CD4-positive, alpha-beta T cell treated with Interleukin-6 at 100 ng/mL for 8 hours (primary cell): ENCODE measurements around the gene GSG1L.
"Not testable (repeated sequence)": the region's sequence is repeated elsewhere in the genome, so short reads cannot be mapped to it uniquely, and the experiment has no call there.

Experiments used
- DNase-seq: peaks from one replicate; pipeline ENCODE4 v3.0.0-alpha.2; 2020; ENCODE audit warnings: mixed read lengths, low spot score

GSG1L gene

DNA sequence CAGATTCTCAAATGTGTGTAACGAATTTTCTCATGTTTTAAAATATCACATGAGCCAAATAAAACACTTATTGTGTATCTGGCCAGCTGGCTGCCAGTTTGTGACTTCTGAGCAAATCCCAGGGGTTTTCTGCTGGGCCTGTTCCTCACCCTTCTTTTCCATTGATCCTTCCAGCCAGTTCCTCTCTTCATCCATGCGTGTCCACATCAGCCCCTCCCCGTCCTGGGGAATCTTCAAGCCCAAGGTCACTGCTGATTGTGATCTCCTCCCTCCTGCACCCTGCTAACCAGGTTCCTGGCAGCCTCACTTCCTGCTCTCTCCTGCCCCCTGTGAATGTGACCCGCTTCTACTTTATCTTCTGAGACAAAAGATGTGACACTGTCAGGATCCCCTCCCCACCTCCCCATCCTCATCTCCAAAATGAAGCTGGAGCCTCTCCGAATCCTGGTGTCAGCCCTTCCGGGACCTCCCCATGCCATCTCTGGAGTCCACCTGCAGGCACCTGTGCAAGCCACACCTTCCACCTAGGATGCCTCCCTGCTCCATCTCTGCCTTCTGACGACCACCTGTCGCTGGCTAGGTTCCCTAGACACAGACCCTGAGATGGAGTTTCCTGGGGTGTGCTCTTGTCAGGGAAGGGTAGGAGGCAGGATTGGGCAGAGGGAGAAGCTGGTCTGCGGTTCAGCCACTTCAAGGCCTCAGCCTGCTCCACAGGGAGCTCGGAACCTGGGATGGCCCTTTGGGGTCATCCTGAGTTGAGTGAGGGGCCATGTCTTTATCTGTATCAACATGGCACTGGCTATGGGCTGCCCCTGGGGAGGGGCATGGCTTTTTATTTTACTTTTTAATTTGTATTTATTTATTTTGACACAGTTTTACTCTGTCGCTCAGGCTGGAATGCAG lies 308.5 kb downstream of the GSG1L start:
- DNase-seq, result no peak

DNA sequence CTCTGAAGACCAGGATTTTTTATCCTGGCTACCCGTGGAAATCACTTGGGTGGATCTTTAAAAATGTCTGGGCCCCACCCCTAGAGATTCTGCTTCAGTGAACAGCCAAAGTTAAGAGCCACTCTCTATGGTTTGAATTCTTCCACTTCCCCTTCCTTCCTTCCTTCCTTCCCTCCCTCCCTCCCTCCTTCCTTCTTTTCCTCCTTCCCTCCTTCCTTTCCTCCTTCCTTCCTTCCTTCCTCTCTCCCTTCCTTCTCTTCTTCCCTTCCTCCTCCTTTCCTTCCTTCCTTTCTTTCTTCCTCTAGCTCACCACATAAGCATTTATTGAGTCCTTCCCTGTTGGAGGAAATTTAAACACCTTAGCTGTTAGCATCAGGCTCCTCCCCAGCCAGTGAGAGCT lies 310.0 kb downstream of the GSG1L start:
- DNase-seq, result no peak

DNA sequence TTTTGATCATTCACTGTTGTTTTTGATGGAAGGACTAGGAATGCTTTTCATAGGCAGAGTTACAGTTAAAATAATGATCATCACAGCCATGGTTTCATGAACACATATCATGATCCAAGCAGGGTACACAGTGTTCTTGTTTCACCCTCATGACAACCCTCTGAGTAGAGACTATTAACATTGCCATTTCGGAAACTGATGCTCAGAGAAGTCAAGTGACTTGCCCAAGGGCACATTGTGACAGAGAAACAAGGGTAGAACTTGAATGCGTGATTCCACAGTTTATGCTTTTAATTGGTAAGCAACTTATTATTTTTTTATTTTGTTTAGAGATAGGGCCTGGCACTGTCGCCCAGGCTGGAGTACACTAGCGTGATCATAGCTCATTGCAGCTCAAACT lies 311.3 kb downstream of the GSG1L start:
- no peak for DNase-seq

DNA sequence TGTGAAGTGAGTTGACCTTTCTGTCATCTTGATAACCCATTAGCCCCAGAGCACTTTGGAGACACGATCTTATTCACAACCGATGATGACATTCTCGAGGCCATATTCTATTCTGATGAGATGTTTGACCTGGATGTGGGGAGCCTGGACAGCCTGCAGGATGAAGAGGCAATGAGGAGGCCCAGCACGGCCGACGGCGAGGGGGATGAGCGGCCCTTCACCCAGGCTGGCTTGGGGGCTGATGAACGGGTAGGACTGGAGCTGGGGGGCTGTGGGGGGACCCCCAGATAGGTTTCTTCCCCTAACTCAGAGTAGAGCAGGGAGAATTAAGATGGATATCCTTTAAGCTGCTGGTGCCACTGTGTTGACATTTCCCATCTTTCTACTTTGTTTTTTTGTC lies 311.8 kb downstream of the GSG1L start:
- no peak for DNase-seq

DNA sequence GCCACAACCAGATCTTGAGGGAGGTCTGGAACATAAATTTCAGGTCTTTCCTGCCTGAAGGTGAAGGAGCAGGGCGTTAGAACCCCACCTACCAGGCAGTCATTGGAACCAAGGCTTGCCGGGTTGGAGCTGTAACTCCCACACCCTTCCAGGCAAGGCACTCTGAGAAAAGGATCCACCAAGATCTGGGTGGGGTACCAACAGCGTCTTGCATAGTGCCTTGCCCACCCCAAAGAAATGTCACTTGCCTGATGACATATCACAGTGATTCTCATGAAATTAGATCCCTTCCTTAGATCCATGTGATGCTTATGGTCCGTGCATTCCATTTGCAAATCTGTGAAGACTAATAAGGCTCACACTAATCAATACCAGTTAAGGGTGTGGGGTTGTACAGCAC lies 312.3 kb downstream of the GSG1L start:
- DNase-seq, result no peak

DNA sequence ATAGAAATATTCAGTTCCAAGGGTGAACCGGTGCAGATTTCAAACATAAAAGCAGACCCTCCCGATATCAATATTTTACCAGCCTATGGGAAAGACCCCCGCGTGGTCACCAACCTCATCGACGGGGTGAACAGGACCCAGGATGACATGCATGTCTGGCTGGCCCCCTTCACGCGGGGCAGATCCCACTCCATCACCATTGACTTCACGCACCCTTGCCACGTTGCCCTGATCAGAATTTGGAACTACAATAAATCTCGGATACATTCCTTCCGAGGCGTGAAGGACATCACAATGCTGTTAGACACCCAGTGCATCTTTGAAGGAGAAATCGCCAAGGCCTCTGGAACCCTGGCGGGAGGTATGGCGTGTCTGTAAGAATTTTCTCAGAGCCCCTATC lies 313.6 kb downstream of the GSG1L start:
- DNase-seq, result no peak

DNA sequence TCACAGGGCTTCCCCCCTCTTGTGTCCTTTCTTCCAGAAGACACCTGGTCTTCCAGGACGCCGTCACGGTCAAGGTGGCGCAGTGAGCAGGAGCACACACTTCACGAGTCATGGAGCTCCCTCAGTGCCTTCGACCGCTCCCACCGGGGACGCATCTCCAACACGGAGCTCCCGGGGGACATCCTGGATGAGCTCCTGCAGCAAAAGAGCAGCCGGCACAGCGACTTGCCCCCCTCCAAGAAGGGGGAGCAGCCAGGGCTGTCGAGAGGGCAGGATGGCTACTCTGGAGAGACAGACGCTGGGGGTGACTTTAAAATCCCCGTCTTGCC lies 314.0 kb downstream of the GSG1L start:
- no peak for DNase-seq

DNA sequence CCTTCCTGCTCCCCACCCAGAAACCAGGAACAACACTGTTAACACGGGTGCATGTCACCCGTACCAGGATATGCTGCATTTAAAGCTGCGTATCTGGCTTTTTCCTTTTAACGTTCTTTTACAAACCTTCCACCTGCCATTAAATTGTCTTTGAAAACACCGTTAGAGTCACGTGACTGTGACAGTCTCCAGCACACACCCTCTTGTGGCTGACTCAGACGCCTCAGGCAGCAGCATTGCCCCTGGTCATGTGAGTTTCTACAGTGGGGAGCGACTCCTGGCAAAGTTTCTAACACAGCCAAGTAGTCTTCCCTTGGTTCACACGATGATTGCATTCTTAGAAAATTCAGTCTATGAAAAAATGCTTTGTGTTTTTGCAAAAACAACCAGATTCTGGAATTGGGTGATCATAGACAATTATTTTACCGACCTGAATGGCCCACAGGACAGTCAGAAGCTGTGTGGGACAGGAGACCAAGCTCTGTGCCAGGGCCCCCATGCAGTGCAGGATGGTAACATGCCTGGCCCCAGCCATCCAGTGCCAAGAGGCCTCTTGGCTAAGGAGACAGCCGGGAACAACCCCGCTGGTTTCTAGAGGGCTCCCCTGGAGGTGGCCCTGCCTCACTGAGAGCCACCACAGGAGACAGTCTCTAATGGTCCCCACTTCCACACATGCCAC lies 314.5 kb downstream of the GSG1L start:
- peak; percentile 25 for DNase-seq

DNA sequence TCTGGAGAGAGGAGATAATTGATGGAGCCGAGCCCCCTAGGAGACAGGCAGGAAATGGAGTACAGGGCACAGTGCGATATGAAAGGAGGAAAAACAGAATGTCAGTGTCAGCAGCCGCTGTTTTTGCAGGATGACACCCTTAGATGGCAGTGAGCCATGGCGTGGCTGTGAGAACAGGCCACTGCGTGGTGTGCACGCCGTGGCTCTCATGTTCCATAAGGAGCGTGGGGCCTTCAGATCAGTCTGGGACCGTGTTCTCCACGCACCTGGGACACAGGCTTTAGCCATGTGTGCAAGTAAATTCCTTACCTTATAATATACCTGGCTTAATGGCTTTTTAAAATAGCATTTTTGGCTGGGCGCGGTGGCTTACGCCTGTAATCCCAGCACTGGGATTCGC lies 315.6 kb downstream of the GSG1L start:
- DNase-seq, result no peak

DNA sequence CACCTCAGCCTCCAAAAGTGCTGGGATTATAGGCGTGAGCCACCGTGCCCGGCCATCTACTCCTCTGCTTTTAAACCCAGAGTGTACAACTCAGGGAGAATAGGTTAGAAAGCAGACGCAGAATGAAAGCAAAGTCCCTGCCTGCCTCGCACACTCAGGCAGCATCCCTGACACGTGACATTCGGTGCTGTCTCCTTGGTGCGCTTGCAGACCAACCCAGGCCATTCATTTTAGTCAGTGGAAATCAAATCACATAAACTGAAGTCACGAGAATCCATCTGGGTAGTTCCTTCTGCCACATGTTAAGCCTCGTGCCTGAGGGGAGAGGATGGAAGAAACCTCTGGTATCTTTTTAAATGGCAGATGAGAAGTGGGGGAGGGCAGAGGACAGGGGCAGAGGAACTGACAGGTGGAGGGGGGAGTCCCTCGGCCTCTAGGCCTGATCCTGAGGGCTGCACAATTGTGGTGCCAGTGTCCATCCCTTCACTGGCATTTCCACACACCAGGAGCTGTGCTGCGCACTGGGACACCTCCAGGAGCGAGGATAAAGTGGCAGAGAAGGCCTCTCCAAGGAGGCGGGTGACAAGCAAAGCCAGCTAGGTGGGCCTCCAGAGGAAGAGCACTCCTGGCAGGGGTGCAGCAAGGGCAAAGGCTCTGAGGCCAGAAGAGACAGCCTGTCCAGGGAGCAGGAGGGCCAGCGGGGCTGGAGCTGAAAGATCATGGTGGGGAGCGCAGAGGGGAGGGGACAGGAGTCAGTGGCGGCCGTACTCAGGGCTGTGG lies 317.2 kb downstream of the GSG1L start:
- DNase-seq, result no peak

DNA sequence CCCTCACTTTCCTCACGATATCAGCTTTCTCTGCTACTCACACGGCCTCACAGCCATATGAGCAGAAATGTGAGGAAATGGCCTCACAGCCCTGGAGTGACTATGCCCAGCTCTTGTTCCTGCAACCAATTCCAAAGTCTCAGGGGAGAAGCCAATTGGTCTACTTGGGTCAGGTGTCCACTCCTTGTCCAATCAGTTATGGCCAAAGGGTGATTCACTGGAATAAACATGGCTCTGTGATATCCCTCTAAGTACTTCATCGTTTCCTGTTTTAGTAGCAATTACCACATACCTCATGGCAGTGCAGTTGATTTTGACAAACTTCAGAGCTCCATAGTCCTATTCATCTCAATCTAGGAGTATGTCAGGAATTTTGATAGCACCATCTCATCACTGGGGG lies 318.2 kb downstream of the GSG1L start:
- DNase-seq, result no peak

DNA sequence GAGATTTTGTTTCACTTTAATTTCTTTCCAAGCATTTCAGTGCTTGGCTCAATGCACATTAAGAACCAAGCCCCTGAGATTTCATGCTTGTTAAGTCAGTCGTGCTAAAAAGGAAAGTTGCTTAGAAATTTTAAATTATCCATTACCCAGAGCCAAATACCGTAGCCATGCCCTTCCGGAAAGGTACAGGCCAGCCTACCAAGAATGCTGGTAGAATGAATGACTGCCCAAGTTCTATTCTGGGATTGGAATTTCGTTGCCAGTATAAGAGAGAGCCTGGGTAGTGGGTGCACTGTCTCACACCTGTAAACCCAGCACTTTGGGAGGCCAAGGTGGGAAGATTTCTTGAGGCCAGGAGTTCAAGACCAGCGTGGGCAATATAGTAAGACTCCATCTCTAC lies 319.6 kb downstream of the GSG1L start:
- DNase-seq, result no peak

DNA sequence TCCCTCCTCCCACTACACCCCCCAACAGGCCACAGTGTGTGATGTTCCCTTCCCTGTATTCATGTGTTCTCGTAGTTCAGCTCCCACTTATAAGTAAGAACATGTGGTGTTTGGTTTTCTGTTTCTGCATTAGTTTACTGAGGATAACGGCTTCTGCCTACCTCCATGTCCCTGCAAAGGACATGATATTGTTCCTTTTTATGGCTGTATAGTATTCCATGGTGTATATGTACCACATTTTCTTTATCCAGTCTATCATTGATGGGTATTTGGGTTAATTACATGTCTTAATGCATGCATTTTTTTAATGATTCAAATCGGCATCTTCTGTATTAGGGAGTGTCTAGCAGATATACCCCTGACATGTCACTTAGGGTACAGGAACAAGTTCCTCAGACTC lies 320.5 kb downstream of the GSG1L start:
- not testable (repeated sequence) for DNase-seq

DNA sequence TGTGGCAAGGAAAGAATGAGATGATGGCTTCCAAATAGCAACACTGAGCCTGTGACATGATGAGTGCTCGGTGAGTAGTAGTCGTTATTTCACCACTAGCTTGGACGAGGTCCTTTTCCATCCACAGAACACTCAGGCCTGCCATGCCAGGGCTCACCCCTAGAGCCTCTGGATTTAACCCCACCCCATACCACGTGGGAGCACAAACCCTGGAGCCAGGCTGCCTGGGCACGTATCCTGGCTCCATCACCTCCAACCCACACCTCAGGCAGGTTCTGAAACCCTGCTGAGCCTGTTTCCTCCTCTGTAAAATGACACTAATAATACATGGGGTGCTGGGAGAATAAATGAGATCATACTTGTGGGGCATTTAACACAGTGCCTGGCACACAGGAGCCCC lies 321.2 kb downstream of the GSG1L start:
- DNase-seq, result no peak

DNA sequence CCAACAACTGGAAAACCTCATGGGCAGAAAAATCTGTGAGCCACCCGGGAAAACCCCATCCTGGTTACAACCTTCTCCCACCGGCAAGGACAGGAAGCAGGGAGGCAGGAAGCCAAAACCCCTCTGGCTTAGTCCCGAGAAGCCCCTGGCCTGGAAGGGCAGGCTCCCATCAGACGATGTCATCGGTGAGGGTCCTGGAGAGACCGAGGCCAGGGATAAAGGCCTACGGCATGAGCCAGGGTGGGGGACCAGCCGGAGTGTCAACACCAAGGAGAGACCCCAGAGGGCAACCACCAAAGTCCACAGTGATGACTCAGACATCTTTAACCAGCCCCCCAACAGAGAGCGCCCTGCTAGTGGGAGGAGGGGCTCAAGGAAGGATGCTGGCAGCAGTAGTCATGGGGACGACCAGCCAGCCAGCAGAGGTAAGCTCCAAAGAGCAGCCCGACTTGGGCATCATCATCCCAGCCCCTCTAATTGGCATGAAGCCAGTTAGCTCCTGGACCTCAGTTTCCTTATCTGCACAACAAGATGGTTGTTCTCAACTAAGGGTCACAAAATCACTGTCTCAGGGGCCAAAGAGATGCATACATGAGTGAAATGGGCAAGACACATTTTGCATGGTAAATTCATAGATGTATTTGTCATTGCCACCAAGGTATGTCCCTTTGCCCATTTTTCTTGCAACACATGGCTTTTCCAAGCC lies 322.9 kb downstream of the GSG1L start:
- no peak for DNase-seq

DNA sequence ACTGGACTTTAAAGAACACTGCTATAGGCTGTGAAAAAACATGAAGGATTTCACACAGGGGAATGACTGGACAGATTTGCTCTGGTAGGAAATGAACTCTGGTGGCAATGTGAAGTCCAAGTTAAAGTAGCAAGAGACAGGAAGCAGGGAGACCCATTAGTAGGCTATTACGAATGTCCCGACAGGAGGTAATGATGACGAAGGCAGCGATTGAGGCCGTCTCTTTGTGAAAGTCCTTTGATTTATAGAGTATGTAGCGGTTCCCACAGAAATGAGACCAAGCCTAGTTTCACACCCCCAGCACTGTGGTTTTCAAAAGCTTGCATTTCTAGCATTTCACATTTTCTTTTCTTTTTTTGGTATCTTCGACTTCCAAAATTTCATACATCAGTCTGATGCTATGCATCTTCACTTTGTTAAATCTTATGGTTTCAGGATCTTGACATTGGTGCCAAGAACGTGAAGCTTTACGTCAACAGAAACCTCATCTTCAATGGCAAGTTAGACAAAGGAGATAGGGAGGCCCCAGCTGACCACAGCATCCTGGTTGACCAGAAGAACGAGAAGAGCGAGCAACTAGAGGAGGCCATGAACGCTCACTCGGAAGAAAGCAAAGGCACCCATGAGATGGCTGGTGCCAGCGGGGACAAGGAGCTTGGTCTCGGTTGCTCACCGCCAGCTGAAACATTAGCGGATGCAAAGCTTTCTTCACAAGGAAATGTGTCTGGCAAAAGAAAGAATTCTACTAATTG lies 323.7 kb downstream of the GSG1L start:
- no peak for DNase-seq

DNA sequence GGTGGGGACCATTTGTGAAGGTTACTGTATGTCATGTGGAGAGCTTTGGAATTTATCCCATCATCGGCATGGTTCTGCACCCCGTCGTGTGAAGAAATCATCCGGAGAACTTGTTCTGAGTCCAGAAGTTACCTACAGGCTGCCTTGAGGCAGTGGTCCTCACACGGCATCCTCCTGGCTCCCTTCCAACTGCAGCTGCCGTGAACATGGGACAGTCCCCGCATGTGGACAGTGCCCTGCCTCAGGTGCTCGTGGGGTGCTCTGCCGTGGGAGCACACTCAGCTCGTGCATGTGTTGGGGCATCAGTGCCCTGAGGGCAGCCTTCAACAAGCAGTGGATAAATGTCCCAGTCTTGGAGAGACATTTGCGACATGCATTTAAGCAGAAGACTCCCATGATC lies 324.9 kb downstream of the GSG1L start:
- no peak for DNase-seq
